Right atrium auricular region (tissue), 2 donors: Measurements from ENCODE around the gene IL16. TPM values are rescaled to one million over a fixed set of nuclear protein-coding genes. Genes with fewer than 3 reads are reported as not detected.

Experiments
- DNase-seq: peaks from one replicate; pipeline ENCODE4 v3.0.0-alpha.2; 2019; ENCODE audit warnings: low spot score
- H3K27ac ChIP-seq, 2 donors: fragments of 200-600 bp; sonication (generic); 1 replicate in 1 of 2; 2 replicates in 1 of 2; pipeline ENCODE4 v1.5.1; 2016 to 2019
- H3K27me3 ChIP-seq, 2 donors: fragments of 200-600 bp; sonication (generic); one replicate each; pipeline versions ENCODE4 v1.5.1 to v1.6.0; 2017 to 2019
- H3K36me3 ChIP-seq: fragments of 200-600 bp; sonication (generic); one replicate; pipeline ENCODE4 v1.5.1; 2016
- H3K4me1 ChIP-seq, 2 donors: fragments of 200-600 bp; sonication (generic); one replicate each; pipeline versions ENCODE4 v1.5.1 to v1.6.0; 2017 to 2019
- H3K4me3 ChIP-seq, 2 donors: fragments of 200-600 bp; sonication (generic); 1 replicate in 1 of 2; 2 replicates in 1 of 2; pipeline ENCODE4 v1.5.1; 2017 to 2019; ENCODE audit warnings: mild to moderate bottlenecking in 1 of 2, moderate library complexity in 1 of 2
- H3K9me3 ChIP-seq, 2 donors: fragments of 200-600 bp; sonication (generic); one replicate each; pipeline ENCODE4 v1.5.1; 2019
- CTCF ChIP-seq, 2 donors: fragments of 200-600 bp; sonication (generic); IDR thresholded peaks; one replicate each; pipeline ENCODE4 v1.5.1; 2019; ENCODE audit warnings: antibody characterized with exemption in 2 of 2
- total RNA-seq, 2 donors: library from RNA; depleted of rRNA; stranded (reverse); fragments of >200 nt; gene quantifications; one replicate each; pipeline ENCODE4 v1.1.0, GENCODE V29; 2016

The IL16 gene
- total RNA-seq, 2 donors from 2014 or later, result 3.9 to 12.1 TPM

GRCh38 chr15:81161851-81162250 is 34.8 kb upstream of the IL16 start:
- Histone ChIP-seq H3K36me3 (no peaks in the 10 kb centered on the region), H3K27me3 (no peaks in the 10 kb centered on the region), H3K9me3 (no peaks in the 10 kb centered on the region), H3K4me1 (peaks cover 0 to 31% of the 10 kb centered on the region in 2 donors), H3K27ac (peak overlapping the region in 1 of 2 donors; percentile 9), H3K4me3 (no peak overlapping the region)
- no peak for DNase-seq
- no peak for TF ChIP-seq CTCF (IDR thresholded peaks at IDR 0.05)

GRCh38 chr15:81163961-81164800 is 32.5 kb upstream of the IL16 start:
- Histone ChIP-seq H3K4me1 (peaks cover 0 to 34% of the 10 kb centered on the region in 2 donors), H3K36me3 (no peaks in the 10 kb centered on the region), H3K27me3 (no peaks in the 10 kb centered on the region), H3K4me3 (no peak overlapping the region), H3K9me3 (no peaks in the 10 kb centered on the region), H3K27ac (no peak overlapping the region)
- DNase-seq, result no peak
- TF ChIP-seq CTCF (IDR thresholded peaks at IDR 0.05), result no peak

GRCh38 chr15:81165535-81165934 is 31.1 kb upstream of the IL16 start:
- Histone ChIP-seq H3K27ac (no peak overlapping the region), H3K9me3 (no peaks in the 10 kb centered on the region), H3K36me3 (no peaks in the 10 kb centered on the region), H3K4me1 (peaks cover 0 to 27% of the 10 kb centered on the region in 2 donors), H3K27me3 (no peaks in the 10 kb centered on the region), H3K4me3 (no peak overlapping the region)
- TF ChIP-seq CTCF (IDR thresholded peaks at IDR 0.05), result no peak
- DNase-seq, result no peak

GRCh38 chr15:81166636-81167305 is 29.9 kb upstream of the IL16 start:
- no peaks in the 10 kb centered on the region for H3K36me3 ChIP-seq
- TF ChIP-seq CTCF (IDR thresholded peaks at IDR 0.05), result no peak
- no peak for DNase-seq
- H3K9me3 ChIP-seq, result no peaks in the 10 kb centered on the region
- no peaks in the 10 kb centered on the region for H3K27me3 ChIP-seq
- H3K27ac ChIP-seq, result peak overlapping the region; percentile 19 to 58
- H3K4me1 ChIP-seq, result peaks cover 0 to 14% of the 10 kb centered on the region in 2 donors
- no peak overlapping the region for H3K4me3 ChIP-seq

- Histone ChIP-seq H3K4me1 (peaks cover 0 to 13% of the 10 kb centered on the region in 2 donors), H3K27ac (peak overlapping the region in 1 of 2 donors; percentile 58), H3K4me3 (no peak overlapping the region), H3K27me3 (no peaks in the 10 kb centered on the region), H3K36me3 (no peaks in the 10 kb centered on the region), H3K9me3 (no peaks in the 10 kb centered on the region)
- no peak for DNase-seq
- TF ChIP-seq CTCF (IDR thresholded peaks at IDR 0.05), result no peak
Measured at GRCh38 chr15:81168131-81168526, 28.6 kb upstream of the IL16 start.
